H1 (cell line): Measurements from ENCODE around the gene C1orf185. TPM values are rescaled to one million over a fixed set of nuclear protein-coding genes. Genes with fewer than 3 reads are reported as not detected.

ENCODE experiments used
- CTCF ChIA-PET: fragments of 300-600 bp; sonication (Branson Sonifier 250); formaldehyde crosslinking; loops from one replicate; lab custom pipeline; 2021; ENCODE audit not compliant: partially characterized antibody; lab: Charles Lee
- POLR2A ChIA-PET: fragments of 300-600 bp; sonication (Branson Sonifier 250); formaldehyde crosslinking; loops from one replicate; lab custom pipeline; 2021; ENCODE audit warnings: inconsistent platforms; ENCODE audit not compliant: partially characterized antibody; lab: Charles Lee
- DNase-seq, 2 experiments: peaks; one replicate each; pipeline versions ENCODE4 v3.0.0 to v3.0.0-alpha.2; 2010 to 2022; ENCODE audit warnings: low spot score in 2 of 2, low read depth in 1 of 2, mixed read lengths in 1 of 2
- FAIRE-seq: peaks from 2 replicates; lab custom pipeline; 2011; peaks lifted over from hg19 to GRCh38; lab: Jason Lieb, UNC
- H2AFZ ChIP-seq: 2 replicates; pipeline ENCODE4 v1.8.1; 2012; ENCODE audit warnings: low read length, inconsistent platforms
- H2AK5ac ChIP-seq: 2 replicates; pipeline ENCODE4 v1.6.1; 2013; ENCODE audit warnings: low read depth, low read length
- H2BK120ac ChIP-seq: replicated peaks from 2 replicates; pipeline ENCODE3; 2013; ENCODE audit warnings: low read depth, low read length, inconsistent platforms
- H2BK12ac ChIP-seq: 2 replicates; pipeline ENCODE4 v1.6.1; 2013; ENCODE audit warnings: low read depth, low read length
- H2BK15ac ChIP-seq: 2 replicates; pipeline ENCODE4 v1.6.1; 2013; ENCODE audit warnings: low read length
- H2BK20ac ChIP-seq: 2 replicates; pipeline ENCODE4 v1.6.1; 2013; ENCODE audit warnings: low read length
- H2BK5ac ChIP-seq: 2 replicates; pipeline ENCODE4 v1.6.1; 2013; ENCODE audit warnings: low read depth, low read length
- H3K14ac ChIP-seq: 2 replicates; pipeline ENCODE4 v1.6.1; 2013; ENCODE audit warnings: inconsistent platforms; ENCODE audit not compliant: insufficient read length
- H3K18ac ChIP-seq: 2 replicates; pipeline ENCODE4 v1.6.1; 2013; ENCODE audit warnings: low read length; ENCODE audit errors: extremely low read depth
- H3K23ac ChIP-seq: 2 replicates; pipeline ENCODE4 v1.6.1; 2013; ENCODE audit warnings: inconsistent platforms; ENCODE audit not compliant: insufficient read length
- H3K23me2 ChIP-seq: 2 replicates; pipeline ENCODE4 v1.6.1; 2013; ENCODE audit warnings: low read depth, low read length
- H3K27ac ChIP-seq: 2 replicates; pipeline ENCODE4 v1.6.1; 2011; ENCODE audit warnings: low read depth, low read length, inconsistent platforms
- H3K27me3 ChIP-seq, 4 experiments: replicated peaks in 1 of 4; 1 replicate in 1 of 4; 2 replicates in 3 of 4; pipeline versions ENCODE4 v1.6.1 to v1.8.1; 2011 to 2013; ENCODE audit warnings: low read length in 3 of 4, mild to moderate bottlenecking in 3 of 4, inconsistent platforms in 2 of 4, mixed read lengths in 2 of 4, moderate library complexity in 1 of 4; ENCODE audit not compliant: control insufficient read depth in 3 of 4, insufficient read depth in 3 of 4; ENCODE audit errors: extremely low read depth in 1 of 4
- H3K36me3 ChIP-seq, 4 experiments: 2 replicates each; pipeline versions ENCODE4 v1.6.1 to v1.8.1; 2011 to 2013; ENCODE audit warnings: mild to moderate bottlenecking in 4 of 4, low read length in 3 of 4, moderate library complexity in 2 of 4, control low read depth in 1 of 4, inconsistent platforms in 1 of 4; ENCODE audit not compliant: insufficient read depth in 4 of 4, control insufficient read depth in 2 of 4
- H3K4ac ChIP-seq: replicated peaks from 2 replicates; pipeline ENCODE3; 2013; ENCODE audit warnings: low read length, low read depth, mixed read lengths, inconsistent platforms; ENCODE audit not compliant: insufficient read length
- H3K4me1 ChIP-seq, 4 experiments: replicated peaks in 1 of 4; 1 replicate in 1 of 4; 2 replicates in 3 of 4; pipeline versions ENCODE4 v1.6.1 to v1.8.1; 2011 to 2013; ENCODE audit warnings: low read length in 3 of 4, inconsistent platforms in 2 of 4, mixed read lengths in 1 of 4; ENCODE audit not compliant: insufficient read depth in 4 of 4, control insufficient read depth in 3 of 4
- H3K4me2 ChIP-seq, 2 experiments: 2 replicates each; pipeline versions ENCODE4 v1.6.1 to v1.8.1; 2011 to 2013; ENCODE audit warnings: low read depth in 2 of 2, low read length in 2 of 2, control low read depth in 1 of 2, inconsistent platforms in 1 of 2, mild to moderate bottlenecking in 1 of 2; ENCODE audit not compliant: insufficient read depth in 1 of 2
- H3K4me3 ChIP-seq, 4 experiments: fragments of 200-600, 300-600 bp in 1 of 4; sonication (generic), shearing (Covaris generic), sonication (Bioruptor Twin) in 1 of 4; 2 replicates each; pipeline versions ENCODE4 v1.5.1 to v1.8.1; 2011 to 2016; ENCODE audit warnings: low read length in 4 of 4, low read depth in 3 of 4, control low read depth in 2 of 4, inconsistent platforms in 2 of 4, mild to moderate bottlenecking in 2 of 4, mixed read lengths in 1 of 4, moderate library complexity in 1 of 4; ENCODE audit not compliant: insufficient read depth in 2 of 4; ENCODE audit errors: extremely low read depth in 1 of 4
- H3K56ac ChIP-seq: replicated peaks from 2 replicates; pipeline ENCODE3; 2013; ENCODE audit warnings: low read depth, mild to moderate bottlenecking, mixed read lengths, low read length, inconsistent platforms; ENCODE audit not compliant: insufficient read length
- H3K79me1 ChIP-seq: 2 replicates; pipeline ENCODE4 v1.6.1; 2013; ENCODE audit warnings: low read depth, low read length, control low read depth
- H3K79me2 ChIP-seq, 2 experiments: 2 replicates each; pipeline versions ENCODE4 v1.6.1 to v1.8.1; 2012 to 2013; ENCODE audit warnings: low read length in 2 of 2, mild to moderate bottlenecking in 2 of 2, inconsistent platforms in 1 of 2; ENCODE audit not compliant: insufficient read depth in 2 of 2, control insufficient read depth in 1 of 2
- H3K9ac ChIP-seq, 4 experiments: replicated peaks in 1 of 4; 1 replicate in 1 of 4; 2 replicates in 3 of 4; pipeline versions ENCODE4 v1.6.1 to v1.8.1; 2011 to 2013; ENCODE audit warnings: low read depth in 3 of 4, low read length in 3 of 4, control low read depth in 2 of 4, mild to moderate bottlenecking in 2 of 4, moderate library complexity in 2 of 4, inconsistent platforms in 1 of 4; ENCODE audit errors: extremely low read depth in 1 of 4
- H3K9me3 ChIP-seq, 2 experiments: 2 replicates each; pipeline versions ENCODE4 v1.6.1 to v1.8.1; 2012 to 2013; ENCODE audit warnings: mild to moderate bottlenecking in 2 of 2, moderate library complexity in 2 of 2, control low read depth in 1 of 2, inconsistent platforms in 1 of 2, low read depth in 1 of 2, low read length in 1 of 2, mixed read lengths in 1 of 2; ENCODE audit not compliant: insufficient read depth in 2 of 2
- H4K20me1 ChIP-seq, 2 experiments: replicated peaks in 1 of 2; 2 replicates each; pipeline versions ENCODE3 to v1.8.1; 2011 to 2013; ENCODE audit warnings: inconsistent platforms in 2 of 2, low read length in 2 of 2, mild to moderate bottlenecking in 1 of 2; ENCODE audit not compliant: insufficient read depth in 2 of 2, control insufficient read depth in 1 of 2
- H4K5ac ChIP-seq: 2 replicates; pipeline ENCODE4 v1.6.1; 2013; ENCODE audit warnings: low read length, low read depth, mixed read lengths, inconsistent platforms; ENCODE audit not compliant: insufficient read length
- H4K8ac ChIP-seq: 2 replicates; pipeline ENCODE4 v1.8.0; 2013; ENCODE audit warnings: mild to moderate bottlenecking, moderate library complexity, low read length, inconsistent platforms; ENCODE audit not compliant: insufficient read depth; ENCODE audit errors: extremely low read depth
- H4K91ac ChIP-seq: replicated peaks from 2 replicates; pipeline ENCODE3; 2013; ENCODE audit warnings: low read length, mixed read lengths, inconsistent platforms; ENCODE audit not compliant: insufficient read length
- KDM1A ChIP-seq: fragments of 200-600, 300-600 bp; sonication (generic); IDR thresholded peaks from 2 replicates; pipeline ENCODE4 v1.7.1; 2016; ENCODE audit warnings: mild to moderate bottlenecking, low read length, borderline replicate concordance
- WGBS, 2 experiments: shearing (Covaris generic) in 1 of 2; methylation state at CpG; one replicate each; pipeline versions ENCODE4 v1.1.6 to v1.1.7; 2013 to 2015; ENCODE audit warnings: low lambda C conversion rate in 2 of 2, mixed read lengths in 2 of 2, inconsistent platforms in 1 of 2, low coverage in 1 of 2, missing lambda C conversion rate in 1 of 2; ENCODE audit not compliant: insufficient replicate concordance in 2 of 2, insufficient coverage in 1 of 2, insufficient read length in 1 of 2; ENCODE audit errors: extremely low coverage in 1 of 2, missing lambda C conversion rate in 1 of 2; 5-methylcytosine and 5-hydroxymethylcytosine counted together
- polyA plus RNA-seq, 7 experiments: library from polyadenylated mRNA; depleted of rRNA in 3 of 7; stranded (reverse) in 5 of 7; unstranded in 2 of 7; fragments of >200 nt in 5 of 7; fragments of 200-250 nt in 2 of 7; gene quantifications; 1 replicate in 5 of 7; 2 replicates in 1 of 7; 4 replicates in 1 of 7; pipeline versions ENCODE4 v1.2.1 to v1.2.3, GENCODE V29; 2011 to 2013; ENCODE audit warnings: missing spikeins in 2 of 7, mixed read lengths in 2 of 7
- total RNA-seq: library from RNA; stranded (reverse); fragmentation: NEBNext Ultra II Directional; extraction: Animal tissue kit (Norgen Biotek cat#: 25700); gene quantifications from 2 replicates; pipeline ENCODE4 v1.2.1, GENCODE V29; 2021

The C1orf185 gene
- total and polyA plus RNA-seq, 2 of the 8 experiments (the other 6 are each of a cell fraction or from before 2014, with no cell fraction given) = not detected

DNA sequence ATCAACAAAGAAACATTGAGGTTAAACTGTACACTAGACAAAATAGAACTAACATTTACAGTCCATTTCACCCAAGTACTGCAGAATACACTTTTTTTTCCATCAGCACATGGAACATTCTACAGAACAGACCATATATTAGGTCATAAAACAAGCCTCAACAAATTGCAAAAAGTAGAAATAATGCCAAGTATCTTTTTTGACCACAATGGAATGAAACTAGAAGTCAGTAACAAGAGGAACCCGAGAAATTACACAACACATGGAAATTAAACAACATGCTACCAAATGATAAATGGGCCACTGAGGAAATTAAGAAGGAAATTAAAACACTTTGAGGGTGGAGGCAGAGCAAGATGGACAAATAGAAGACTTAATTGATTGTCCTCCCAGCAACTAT is 8.4 kb upstream of the C1orf185 start:
- FAIRE-seq = no peak
- 88% methylated on average over 1 of the region's 1 CpG; no CpG with 5 or more reads in 1 of the 2 experiments for WGBS, 2 experiments
- Histone ChIP-seq H3K4me2 (no peak overlapping the region), H3K79me1 (no peaks in the 10 kb centered on the region), H2BK20ac (no peak overlapping the region), H3K27ac (no peak overlapping the region), H2AFZ (no peak overlapping the region), H4K5ac (no peak overlapping the region), H3K27me3 (no peaks in the 10 kb centered on the region), H2BK15ac (no peak overlapping the region), H3K56ac (no peak overlapping the region), H3K9ac (no peak overlapping the region), H3K4me3 (no peak overlapping the region), H3K23ac (no peak overlapping the region), H3K9me3 (no peaks in the 10 kb centered on the region), H2AK5ac (no peak overlapping the region), H3K23me2 (no peaks in the 10 kb centered on the region), H3K79me2 (no peaks in the 10 kb centered on the region), H4K91ac (no peak overlapping the region), H2BK5ac (no peak overlapping the region), H3K36me3 (no peaks in the 10 kb centered on the region), H2BK12ac (no peak overlapping the region), H3K14ac (no peak overlapping the region), H3K4me1 (no peaks in the 10 kb centered on the region), H2BK120ac (no peak overlapping the region), H3K18ac (no peak overlapping the region), H4K8ac (no peak overlapping the region), H3K4ac (no peak overlapping the region), H4K20me1 (no peaks in the 10 kb centered on the region)
- TF ChIP-seq KDM1A = no peak
- ChIA-PET POLR2A (no interaction called here), CTCF (no interaction called here)
- no peak for DNase-seq
